Measurements from ENCODE around the gene PTPN22.

DNA sequence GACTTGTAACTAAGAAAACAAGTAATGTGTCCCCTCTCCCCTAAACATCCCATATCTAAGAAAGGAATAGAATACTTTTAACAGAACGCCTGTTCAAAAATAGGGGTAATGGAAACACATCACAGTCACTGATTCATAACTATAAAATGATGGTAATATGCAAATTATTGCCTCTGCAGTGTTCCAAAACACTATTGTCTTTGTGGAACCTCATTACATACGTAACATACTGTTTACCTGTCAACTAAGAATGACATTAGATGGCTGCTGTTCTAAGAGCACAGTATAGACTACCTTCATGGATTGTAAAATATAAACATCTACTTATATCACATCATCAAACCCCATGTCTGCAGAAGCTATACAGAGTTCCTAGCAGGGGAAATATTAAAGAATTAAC lies 19.3 kb upstream of the PTPN22 start:
- TF ChIP-seq, protein P1, sequence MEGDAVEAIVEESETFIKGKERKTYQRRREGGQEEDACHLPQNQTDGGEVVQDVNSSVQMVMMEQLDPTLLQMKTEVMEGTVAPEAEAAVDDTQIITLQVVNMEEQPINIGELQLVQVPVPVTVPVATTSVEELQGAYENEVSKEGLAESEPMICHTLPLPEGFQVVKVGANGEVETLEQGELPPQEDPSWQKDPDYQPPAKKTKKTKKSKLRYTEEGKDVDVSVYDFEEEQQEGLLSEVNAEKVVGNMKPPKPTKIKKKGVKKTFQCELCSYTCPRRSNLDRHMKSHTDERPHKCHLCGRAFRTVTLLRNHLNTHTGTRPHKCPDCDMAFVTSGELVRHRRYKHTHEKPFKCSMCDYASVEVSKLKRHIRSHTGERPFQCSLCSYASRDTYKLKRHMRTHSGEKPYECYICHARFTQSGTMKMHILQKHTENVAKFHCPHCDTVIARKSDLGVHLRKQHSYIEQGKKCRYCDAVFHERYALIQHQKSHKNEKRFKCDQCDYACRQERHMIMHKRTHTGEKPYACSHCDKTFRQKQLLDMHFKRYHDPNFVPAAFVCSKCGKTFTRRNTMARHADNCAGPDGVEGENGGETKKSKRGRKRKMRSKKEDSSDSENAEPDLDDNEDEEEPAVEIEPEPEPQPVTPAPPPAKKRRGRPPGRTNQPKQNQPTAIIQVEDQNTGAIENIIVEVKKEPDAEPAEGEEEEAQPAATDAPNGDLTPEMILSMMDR (IDR thresholded peaks at IDR 0.05), result no peak
- no peak for TF ChIP-seq POLR2A (IDR thresholded peaks at IDR 0.05)
